ENCODE results near the gene TMPRSS9. TPM values are rescaled to one million over a fixed set of nuclear protein-coding genes. Genes with fewer than 3 reads are reported as not detected.

The TMPRSS9 gene
- total RNA-seq, 2 experiments from 2014 or later = not detected

GRCh38 chr19:2321565-2322283, 38.3 kb upstream of the TMPRSS9 start:
- no peak overlapping the region for H3K27ac Mint-ChIP-seq

GRCh38 chr19:2323707-2324106, 36.4 kb upstream of the TMPRSS9 start:
- Mint-ChIP-seq H3K9me3 (no peaks in the 10 kb centered on the region), H3K4me1 (ENCODE audit: low read depth) (peaks cover 34% of the 10 kb centered on the region), H3K4me3 (no peak overlapping the region), H3K27ac (no peak overlapping the region), H3K27me3 (ENCODE audit: low read depth) (no peaks in the 10 kb centered on the region), H3K36me3 (ENCODE audit: low read depth) (peaks cover 26% of the 10 kb centered on the region)
- intact Hi-C loops (cut with micrococcal nuclease) = no loop called here
- CTCF ChIA-PET = interaction anchor here (0.7 kb wide), 1 partner anchor 21 kb away, joined by 4 read pairs; no protein-coding TSS in a partner anchor
- DNase-seq = no peak

More at GRCh38 chr19:2321565-2322283, 38.3 kb upstream of the TMPRSS9 start:
- peaks cover 23% of the 10 kb centered on the region for H3K4me1 Mint-ChIP-seq (ENCODE audit: low read depth)
- H3K27me3 Mint-ChIP-seq (ENCODE audit: low read depth) = no peaks in the 10 kb centered on the region
- DNase-seq = no peak
- no peaks in the 10 kb centered on the region for H3K9me3 Mint-ChIP-seq
- no peak overlapping the region for H3K4me3 Mint-ChIP-seq
- peaks cover 18% of the 10 kb centered on the region for H3K36me3 Mint-ChIP-seq (ENCODE audit: low read depth)
- intact Hi-C loops (cut with micrococcal nuclease) = no loop called here
- CTCF ChIA-PET = interaction anchor here (0.5 to 0.6 kb wide), 2 partner anchors 20 to 150 kb away, joined by 3 read pairs; no protein-coding TSS in a partner anchor

GRCh38 chr19:2324220-2324948, 35.7 kb upstream of the TMPRSS9 start:
- no peaks in the 10 kb centered on the region for H3K27me3 Mint-ChIP-seq (ENCODE audit: low read depth)
- CTCF ChIA-PET = interaction anchor here (0.7 kb wide), 1 partner anchor 22 kb away, joined by 4 read pairs; no protein-coding TSS in a partner anchor
- H3K4me1 Mint-ChIP-seq (ENCODE audit: low read depth) = peaks cover 37% of the 10 kb centered on the region
- no peaks in the 10 kb centered on the region for H3K9me3 Mint-ChIP-seq
- no peak overlapping the region for H3K4me3 Mint-ChIP-seq
- H3K27ac Mint-ChIP-seq = no peak overlapping the region
- H3K36me3 Mint-ChIP-seq (ENCODE audit: low read depth) = peaks cover 28% of the 10 kb centered on the region
- intact Hi-C loops (cut with micrococcal nuclease) = no loop called here
- no peak for DNase-seq

GRCh38 chr19:2325281-2326046, 34.6 kb upstream of the TMPRSS9 start:
- intact Hi-C loops (cut with micrococcal nuclease) = loop anchor here (5.0 kb wide), 3 partner anchors 38 to 173 kb away; partner anchors contain the start of gene AP3D1

GRCh38 chr19:2326699-2327360, 33.2 kb upstream of the TMPRSS9 start:
- Mint-ChIP-seq H3K9me3 (no peaks in the 10 kb centered on the region), H3K27ac (peak overlapping the region; percentile 94), H3K4me1 (ENCODE audit: low read depth) (peaks cover 60% of the 10 kb centered on the region), H3K36me3 (ENCODE audit: low read depth) (peaks cover 30% of the 10 kb centered on the region), H3K4me3 (peak overlapping the region; percentile 96), H3K27me3 (ENCODE audit: low read depth) (no peaks in the 10 kb centered on the region)
- DNase-seq = no peak
- CTCF ChIA-PET = no interaction called here
- intact Hi-C loops (cut with micrococcal nuclease) = loop anchor here (1.0 to 5.0 kb wide), 4 partner anchors 40 to 285 kb away; partner anchors contain the start of gene AP3D1

More at GRCh38 chr19:2325281-2326046, 34.6 kb upstream of the TMPRSS9 start:
- Mint-ChIP-seq H3K27ac (no peak overlapping the region), H3K36me3 (ENCODE audit: low read depth) (peaks cover 30% of the 10 kb centered on the region), H3K4me3 (no peak overlapping the region), H3K9me3 (no peaks in the 10 kb centered on the region), H3K4me1 (ENCODE audit: low read depth) (peaks cover 46% of the 10 kb centered on the region), H3K27me3 (ENCODE audit: low read depth) (no peaks in the 10 kb centered on the region)
- CTCF ChIA-PET = no interaction called here
- DNase-seq = no peak

GRCh38 chr19:2327773-2328400, 32.2 kb upstream of the TMPRSS9 start:
- CTCF ChIA-PET = no interaction called here
- peak overlapping the region; percentile 94 for H3K27ac Mint-ChIP-seq
- intact Hi-C loops (cut with micrococcal nuclease) = loop anchor here (1.0 to 5.0 kb wide), 6 partner anchors 41 to 286 kb away; partner anchors contain the start of genes AP3D1, PLEKHJ1 and SF3A2
- no peaks in the 10 kb centered on the region for H3K27me3 Mint-ChIP-seq (ENCODE audit: low read depth)
- peaks cover 28% of the 10 kb centered on the region for H3K36me3 Mint-ChIP-seq (ENCODE audit: low read depth)
- H3K9me3 Mint-ChIP-seq = no peaks in the 10 kb centered on the region
- peak overlapping the region; percentile 96 for H3K4me3 Mint-ChIP-seq
- peaks cover 69% of the 10 kb centered on the region for H3K4me1 Mint-ChIP-seq (ENCODE audit: low read depth)
- DNase-seq = peak; percentile 82

GRCh38 chr19:2328401-2329148, 31.5 kb upstream of the TMPRSS9 start, which contains the start of the genes LSM7 and SPPL2B:
LSM7 (minus strand) TSS chr19:2328586; CDS start chr19:2328566, 20 bp downstream.
SPPL2B (plus strand) TSS chr19:2328684; CDS start chr19:2328710, 26 bp downstream.
- Mint-ChIP-seq H3K27me3 (ENCODE audit: low read depth) (no peaks in the 10 kb centered on the region), H3K9me3 (no peaks in the 10 kb centered on the region), H3K27ac (peak within 1 kb of the TSS; percentile 94), H3K36me3 (ENCODE audit: low read depth) (peaks cover 27% of the 10 kb centered on the region), H3K4me3 (peak within 1 kb of the TSS; percentile 96), H3K4me1 (ENCODE audit: low read depth) (peaks cover 72% of the 10 kb centered on the region)
- CTCF ChIA-PET = no interaction called here
- peak; percentile 92 for DNase-seq
- intact Hi-C loops (cut with micrococcal nuclease) = loop anchor here (1.0 to 5.0 kb wide), 5 partner anchors 41 to 176 kb away; partner anchors contain the start of genes AP3D1, PLEKHJ1 and SF3A2

GRCh38 chr19:2329149-2329478, 31.0 kb upstream of the TMPRSS9 start:
- Mint-ChIP-seq H3K27ac (peak overlapping the region; percentile 69), H3K36me3 (ENCODE audit: low read depth) (peaks cover 25% of the 10 kb centered on the region), H3K9me3 (no peaks in the 10 kb centered on the region), H3K27me3 (ENCODE audit: low read depth) (no peaks in the 10 kb centered on the region), H3K4me1 (ENCODE audit: low read depth) (peaks cover 76% of the 10 kb centered on the region), H3K4me3 (peak overlapping the region; percentile 87)
- intact Hi-C loops (cut with micrococcal nuclease) = loop anchor here (5.0 kb wide), 3 partner anchors 42 to 177 kb away; partner anchors contain the start of gene AP3D1
- CTCF ChIA-PET = no interaction called here
- no peak for DNase-seq

- H3K27ac Mint-ChIP-seq = peak overlapping the region; percentile 69
- no peaks in the 10 kb centered on the region for H3K27me3 Mint-ChIP-seq (ENCODE audit: low read depth)
- H3K4me1 Mint-ChIP-seq (ENCODE audit: low read depth) = peaks cover 76% of the 10 kb centered on the region
- H3K9me3 Mint-ChIP-seq = no peaks in the 10 kb centered on the region
- peaks cover 23% of the 10 kb centered on the region for H3K36me3 Mint-ChIP-seq (ENCODE audit: low read depth)
- DNase-seq = no peak
- CTCF ChIA-PET = interaction anchor here (0.7 kb wide), 1 partner anchor 38 kb away, joined by 3 read pairs; no protein-coding TSS in a partner anchor
- intact Hi-C loops (cut with micrococcal nuclease) = loop anchor here (5.0 kb wide), 3 partner anchors 42 to 177 kb away; partner anchors contain the start of gene AP3D1
- peak overlapping the region; percentile 87 for H3K4me3 Mint-ChIP-seq
Observed at GRCh38 chr19:2329501-2329916, 30.6 kb upstream of the TMPRSS9 start.

GRCh38 chr19:2330255-2330631, 29.8 kb upstream of the TMPRSS9 start:
- H3K4me1 Mint-ChIP-seq (ENCODE audit: low read depth) = peaks cover 68% of the 10 kb centered on the region
- H3K27me3 Mint-ChIP-seq (ENCODE audit: low read depth) = no peaks in the 10 kb centered on the region
- H3K36me3 Mint-ChIP-seq (ENCODE audit: low read depth) = peaks cover 23% of the 10 kb centered on the region
- no peak for DNase-seq
- intact Hi-C loops (cut with micrococcal nuclease) = no loop called here
- CTCF ChIA-PET = interaction anchor here (0.7 kb wide), 1 partner anchor 39 kb away, joined by 3 read pairs; no protein-coding TSS in a partner anchor
- peak overlapping the region; percentile 52 for H3K4me3 Mint-ChIP-seq
- H3K27ac Mint-ChIP-seq = peak overlapping the region; percentile 58
- H3K9me3 Mint-ChIP-seq = no peaks in the 10 kb centered on the region

All from activated naive CD4-positive, alpha-beta T cell treated with anti-CD3 and anti-CD28 coated beads for 36 hours (primary cell).